ENCODE measurements around the gene GSTP1. TPM values are rescaled to one million over a fixed set of nuclear protein-coding genes. Genes with fewer than 3 reads are reported as not detected.
A peak's percentile ranks its signal among the peaks of the same experiment; 100 is the strongest.

Gene GSTP1
- total RNA-seq, 2 experiments from 2014 or later, result 376 to 463 TPM

DNA sequence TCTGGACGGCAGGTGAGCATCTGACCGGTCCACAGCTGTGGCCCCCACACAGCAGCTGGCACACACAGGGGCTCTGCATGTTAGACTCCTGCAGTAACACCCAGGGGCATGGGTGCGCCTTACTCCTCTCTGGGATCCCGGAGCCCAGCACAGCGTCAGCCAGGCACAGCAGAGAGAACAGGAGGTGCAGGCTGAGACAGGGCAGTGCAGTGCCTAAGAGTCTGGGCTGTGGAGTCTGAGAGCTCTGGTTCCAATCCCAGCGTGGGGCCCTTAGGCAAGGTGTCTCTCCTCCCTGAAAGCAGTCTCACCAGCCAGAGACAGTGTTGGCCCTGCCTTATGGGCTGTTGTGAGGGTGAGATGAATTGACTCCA lies 43.8 kb downstream of the GSTP1 start:
- Mint-ChIP-seq H3K36me3 (ENCODE audit: low read depth) (no peaks in the 10 kb centered on the region), H3K27ac (no peak overlapping the region), H3K4me1 (peaks cover 7% of the 10 kb centered on the region), H3K27me3 (no peaks in the 10 kb centered on the region), H3K9me3 (ENCODE audit: low read depth) (no peaks in the 10 kb centered on the region), H3K4me3 (no peak overlapping the region)
- intact Hi-C loops (cut with DNase I, micrococcal nuclease), result no loop called here
- ChIA-PET CTCF (interaction anchor here (1.0 to 6.1 kb wide), 3 partner anchors 11 to 30 kb away, joined by 3 to 67 read pairs (median 5); no protein-coding TSS in a partner anchor), POLR2A (no interaction called here)
- no peak for DNase-seq
- no peak for ATAC-seq

DNA sequence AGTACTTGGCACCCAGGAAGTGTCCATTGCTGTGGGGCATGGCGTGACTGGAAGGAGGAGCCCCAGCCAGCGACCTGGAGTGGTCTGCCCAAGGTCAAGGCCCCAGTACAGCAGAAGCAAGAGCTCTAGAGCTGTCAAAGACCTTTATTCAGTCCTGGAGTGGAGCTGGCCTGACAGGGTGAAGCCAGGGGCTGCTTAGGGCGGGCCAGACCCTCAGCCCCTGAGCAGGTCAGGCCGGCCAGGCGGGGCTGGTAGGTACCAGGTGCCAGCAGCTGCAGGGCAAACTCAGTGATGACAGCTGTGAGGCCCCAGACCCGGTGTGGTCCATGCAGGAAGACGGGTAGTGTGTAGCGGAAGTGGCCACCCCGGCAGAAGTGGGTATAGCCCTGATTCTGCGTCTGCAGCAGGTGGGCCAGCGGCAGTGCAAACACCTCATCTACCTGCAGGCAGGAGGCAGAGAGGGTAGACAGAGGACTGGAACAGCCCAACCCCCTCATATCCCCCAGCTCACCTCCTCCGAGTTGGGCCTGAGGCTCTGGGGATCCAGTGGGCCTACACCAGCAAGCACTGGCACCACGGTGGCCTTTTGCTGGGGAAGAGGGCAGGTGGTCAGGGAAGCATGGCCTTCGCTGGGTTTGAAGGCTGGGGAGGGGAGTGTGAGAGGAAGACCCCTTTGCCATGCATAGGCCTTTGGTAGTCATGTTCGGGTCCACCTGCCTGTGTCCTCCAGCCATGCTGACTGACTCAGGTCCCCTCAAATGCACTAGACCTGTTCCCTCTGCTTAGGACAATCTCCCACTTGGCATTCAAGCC lies 44.4 kb downstream of the GSTP1 start:
- ChIA-PET CTCF (interaction anchor here (0.7 to 6.1 kb wide), 6 partner anchors 8 to 41 kb away, joined by 4 to 67 read pairs (median 9); no protein-coding TSS in a partner anchor), POLR2A (interaction anchor here (1.1 kb wide), 1 partner anchor 14 kb away, joined by 3 read pairs; no protein-coding TSS in a partner anchor)
- intact Hi-C loops (cut with DNase I, micrococcal nuclease), result loop anchor here in 1 of 2 experiments (2.0 kb wide), 1 partner anchor 13 kb away; no protein-coding TSS in a partner anchor
- Mint-ChIP-seq H3K4me3 (no peak overlapping the region), H3K9me3 (ENCODE audit: low read depth) (no peaks in the 10 kb centered on the region), H3K27me3 (no peaks in the 10 kb centered on the region), H3K4me1 (peaks cover 7% of the 10 kb centered on the region), H3K27ac (peak overlapping the region; percentile 47), H3K36me3 (ENCODE audit: low read depth) (no peaks in the 10 kb centered on the region)
- ATAC-seq (no peak), DNase-seq (no peak)

DNA sequence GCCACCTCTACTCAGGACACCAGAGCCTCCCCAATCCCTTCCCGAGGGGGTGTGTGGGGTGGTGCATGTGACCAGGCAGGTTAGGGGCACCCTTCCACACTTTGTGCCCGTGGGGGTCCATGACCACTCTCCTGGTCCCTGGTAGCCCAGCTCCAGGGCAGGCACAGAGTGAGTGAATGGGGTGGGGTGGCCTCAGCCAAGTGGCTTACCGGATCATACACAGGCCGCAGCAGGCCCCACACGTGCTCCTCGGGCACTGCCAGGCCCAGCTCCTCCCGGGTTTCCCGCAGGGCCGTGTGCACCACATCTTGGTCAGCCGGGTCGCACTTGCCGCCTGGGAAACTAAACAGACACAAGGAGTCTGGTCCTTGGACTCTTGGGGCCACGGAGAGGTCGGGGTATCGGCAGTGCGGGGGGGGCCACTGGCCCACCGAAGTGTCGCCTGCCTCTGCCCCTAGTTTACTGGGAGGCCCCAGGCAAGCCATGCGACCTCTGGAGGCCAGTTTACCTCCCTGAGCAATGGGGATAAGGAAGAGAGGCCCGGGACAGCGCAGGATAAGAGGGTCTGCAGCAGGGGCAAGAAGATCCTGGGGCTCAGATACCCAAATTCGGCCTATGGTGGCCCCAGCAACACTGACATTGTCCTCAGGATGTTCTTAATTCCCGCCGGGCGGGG lies 45.2 kb downstream of the GSTP1 start:
- Mint-ChIP-seq H3K27ac (no peak overlapping the region), H3K36me3 (ENCODE audit: low read depth) (no peaks in the 10 kb centered on the region), H3K9me3 (ENCODE audit: low read depth) (no peaks in the 10 kb centered on the region), H3K4me1 (peaks cover 7% of the 10 kb centered on the region), H3K4me3 (peak overlapping the region; percentile 76), H3K27me3 (no peaks in the 10 kb centered on the region)
- intact Hi-C loops (cut with DNase I, micrococcal nuclease), result loop anchor here (1.0 to 2.0 kb wide), 7 partner anchors 14 to 276 kb away; partner anchors contain the start of genes POLD4 (in 2 of the 2), GSTP1 (in 1 of the 2) and PPP1CA (in 1 of the 2)
- ChIA-PET CTCF (interaction anchor here (0.6 to 6.1 kb wide), 21 partner anchors 9 to 1254 kb away, joined by 3 to 67 read pairs (median 4); partner anchors contain the start of genes ACY3, PPP1CA and TBX10), POLR2A (interaction anchor here (0.6 to 1.1 kb wide), 3 partner anchors 15 to 1338 kb away, joined by 3 to 7 read pairs (median 3); no protein-coding TSS in a partner anchor)
- no peak for DNase-seq
- no peak for ATAC-seq

DNA sequence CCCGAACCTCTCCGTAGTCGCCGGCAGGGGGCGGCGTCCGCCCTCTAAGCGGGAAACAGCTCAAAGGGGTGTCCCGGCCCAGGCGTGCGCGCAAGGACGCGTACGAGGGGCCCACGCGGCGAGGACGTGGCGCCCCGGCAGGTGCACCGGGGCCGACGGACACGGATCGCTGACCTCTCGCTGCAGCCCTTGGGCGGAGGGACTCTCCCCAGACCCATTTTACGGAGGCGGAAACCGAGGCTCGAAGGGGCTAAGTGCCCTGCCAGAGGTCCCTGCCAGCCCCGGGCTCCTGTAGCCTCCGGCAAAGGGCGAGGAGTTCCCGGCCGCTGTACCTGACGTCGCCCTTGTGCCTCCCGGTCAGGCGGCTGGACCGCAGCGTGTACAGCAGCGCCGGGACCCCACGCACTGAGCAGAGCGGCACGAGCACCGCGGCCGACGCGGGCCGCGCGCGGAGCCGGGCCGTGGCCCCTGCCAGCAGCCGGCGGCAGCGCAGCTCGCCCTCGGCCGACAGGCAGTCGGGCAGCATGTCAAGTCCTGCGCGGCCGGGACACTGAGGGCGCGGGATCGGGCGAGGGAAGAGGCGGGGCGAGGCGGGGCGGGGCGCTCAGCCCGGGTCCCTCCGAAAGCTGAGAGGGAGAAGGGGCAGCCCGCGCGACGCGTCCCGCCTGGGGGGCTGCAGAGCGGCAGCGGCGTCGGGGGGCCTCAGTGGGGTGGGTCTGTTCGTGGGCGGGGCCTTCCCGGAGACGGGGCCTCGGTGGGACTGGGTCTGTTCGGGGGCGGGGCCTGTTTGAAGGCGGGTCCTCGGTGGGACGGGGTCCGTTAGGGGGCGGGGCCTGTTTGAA lies 46.0 kb downstream of the GSTP1 start, which contains the start of gene NUDT8:
Gene NUDT8, minus strand, starts transcription at position 552 of the 842 bp plus-strand sequence. Its CDS starts 26 bp downstream, at position 526.
- H3K27me3 Mint-ChIP-seq, result no peaks in the 10 kb centered on the region
- DNase-seq, result peak; percentile 94
- peak within 1 kb of the TSS; percentile 88 for H3K27ac Mint-ChIP-seq
- ChIA-PET POLR2A (interaction anchor here (0.6 to 0.7 kb wide), 3 partner anchors 55 to 1338 kb away, joined by 3 to 7 read pairs (median 3); no protein-coding TSS in a partner anchor), CTCF (interaction anchor here (0.6 to 6.1 kb wide), 28 partner anchors 10 to 1254 kb away, joined by 3 to 67 read pairs (median 4); partner anchors contain the start of genes ACY3, PPP1CA and TBX10)
- ATAC-seq, result peak; percentile 67
- H3K36me3 Mint-ChIP-seq (ENCODE audit: low read depth), result no peaks in the 10 kb centered on the region
- intact Hi-C loops (cut with DNase I, micrococcal nuclease), result loop anchor here (1.0 to 10.0 kb wide), 14 partner anchors 15 to 276 kb away; partner anchors contain the start of genes NDUFV1 (in 2 of the 2), POLD4 (in 2 of the 2), CDK2AP2 (in 1 of the 2) and GSTP1 (in 1 of the 2)
- H3K4me3 Mint-ChIP-seq, result peak within 1 kb of the TSS; percentile 79
- H3K9me3 Mint-ChIP-seq (ENCODE audit: low read depth), result no peaks in the 10 kb centered on the region
- peaks cover 7% of the 10 kb centered on the region for H3K4me1 Mint-ChIP-seq

DNA sequence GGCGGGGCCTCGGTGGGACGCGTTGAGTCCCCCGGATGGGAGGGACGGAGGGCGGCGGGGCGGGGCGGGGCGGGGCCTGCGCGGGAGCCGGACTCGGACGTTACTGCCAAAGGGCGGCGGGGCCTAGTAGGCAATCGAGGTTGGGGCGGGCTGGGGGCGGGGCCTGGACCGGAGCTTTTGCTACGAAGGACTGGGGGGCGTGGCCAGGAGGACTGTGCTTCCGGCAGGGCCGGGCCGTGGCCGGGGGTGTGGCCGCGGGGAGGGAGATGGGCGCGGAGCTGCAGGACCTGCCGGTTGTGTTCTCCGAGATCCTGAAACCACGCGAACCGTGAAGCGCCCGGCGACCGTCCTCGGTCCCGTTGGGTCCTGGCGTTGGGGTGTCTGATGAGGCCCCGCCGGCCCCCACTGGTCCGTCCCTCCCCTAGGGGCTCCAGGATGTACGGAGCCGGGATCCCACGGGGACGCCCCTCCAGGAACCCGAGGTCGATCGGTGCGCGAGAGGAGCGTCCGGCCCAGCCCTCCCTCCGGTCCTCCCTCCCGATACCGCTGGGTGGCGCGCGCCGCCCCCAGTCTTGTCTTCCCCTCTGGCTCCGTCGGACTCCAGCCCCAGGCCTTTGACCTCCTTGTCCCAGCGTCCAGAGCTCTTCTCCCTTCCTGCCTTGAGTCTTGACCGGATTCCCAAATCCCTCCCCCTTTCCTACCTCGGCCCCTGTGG lies 46.8 kb downstream of the GSTP1 start:
- Mint-ChIP-seq H3K36me3 (ENCODE audit: low read depth) (no peaks in the 10 kb centered on the region), H3K27ac (peak overlapping the region; percentile 73), H3K9me3 (ENCODE audit: low read depth) (no peaks in the 10 kb centered on the region), H3K4me1 (peaks cover 7% of the 10 kb centered on the region), H3K27me3 (no peaks in the 10 kb centered on the region), H3K4me3 (peak overlapping the region; percentile 79)
- DNase-seq (peak; percentile 99), ATAC-seq (peak; percentile 79)
- intact Hi-C loops (cut with DNase I, micrococcal nuclease), result loop anchor here (1.0 to 10.0 kb wide), 7 partner anchors 16 to 202 kb away; partner anchors contain the start of genes NDUFV1 (in 2 of the 2), CDK2AP2 (in 1 of the 2), RPS6KB2 (in 1 of the 2) and TMEM134 (in 1 of the 2)
- CTCF ChIA-PET, result interaction anchor here (0.6 to 6.1 kb wide), 18 partner anchors 9 to 660 kb away, joined by 3 to 67 read pairs (median 4); partner anchors contain the start of gene TBX10
- POLR2A ChIA-PET, result interaction anchor here (0.6 kb wide), 1 partner anchor 176 kb away, joined by 3 read pairs; no protein-coding TSS in a partner anchor

DNA sequence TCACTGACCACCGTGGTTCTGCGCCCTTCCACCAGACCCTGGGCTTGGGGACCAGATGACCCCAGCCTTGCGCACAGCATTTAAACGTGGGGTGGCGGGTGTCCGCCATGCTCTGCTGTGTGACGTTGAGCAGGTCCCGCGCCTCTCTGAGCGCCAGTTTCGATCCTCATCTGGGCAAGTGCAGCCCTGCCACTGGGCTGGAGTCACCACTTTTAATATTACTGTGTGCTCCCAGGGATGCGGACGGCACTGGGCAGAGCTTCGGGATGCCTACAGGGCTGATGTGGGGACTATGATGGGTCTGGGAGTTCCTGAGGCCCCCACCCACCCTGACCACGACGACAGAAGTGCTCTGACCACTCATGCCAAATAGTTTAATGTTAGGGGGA lies 47.3 kb downstream of the GSTP1 start:
- no peak for DNase-seq
- H3K27me3 Mint-ChIP-seq, result no peaks in the 10 kb centered on the region
- H3K27ac Mint-ChIP-seq, result peak overlapping the region; percentile 73
- no peak for ATAC-seq
- POLR2A ChIA-PET, result no interaction called here
- CTCF ChIA-PET, result interaction anchor here (1.2 to 6.1 kb wide), 4 partner anchors 15 to 67 kb away, joined by 3 to 67 read pairs (median 22); no protein-coding TSS in a partner anchor
- intact Hi-C loops (cut with DNase I, micrococcal nuclease), result loop anchor here (1.0 to 10.0 kb wide), 7 partner anchors 15 to 203 kb away; partner anchors contain the start of genes NDUFV1 (in 2 of the 2), CDK2AP2 (in 1 of the 2), RPS6KB2 (in 1 of the 2) and TMEM134 (in 1 of the 2)
- peak overlapping the region; percentile 79 for H3K4me3 Mint-ChIP-seq
- H3K4me1 Mint-ChIP-seq, result peaks cover 7% of the 10 kb centered on the region
- H3K9me3 Mint-ChIP-seq (ENCODE audit: low read depth), result no peaks in the 10 kb centered on the region
- no peaks in the 10 kb centered on the region for H3K36me3 Mint-ChIP-seq (ENCODE audit: low read depth)

DNA sequence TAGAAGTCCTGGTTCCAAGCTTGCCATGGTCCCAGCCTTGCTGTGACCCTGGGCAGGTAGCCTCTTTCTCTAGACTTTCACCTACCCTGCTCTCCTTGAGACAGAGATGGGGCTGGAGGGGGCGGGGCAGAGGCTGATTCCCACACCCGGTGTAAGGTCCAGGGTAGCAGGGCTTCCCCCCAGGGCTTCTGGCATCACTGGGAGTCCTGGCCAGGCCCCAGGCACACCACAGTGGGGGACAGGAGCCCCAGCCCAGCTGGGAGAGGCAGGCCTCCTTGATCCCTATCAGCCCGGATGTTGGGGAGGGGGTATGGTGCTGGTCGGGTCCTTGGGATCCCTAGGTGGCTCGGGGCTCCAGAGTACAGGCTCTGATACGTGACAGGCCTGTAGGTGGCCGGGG lies 47.8 kb downstream of the GSTP1 start:
- no peaks in the 10 kb centered on the region for H3K27me3 Mint-ChIP-seq
- H3K4me1 Mint-ChIP-seq, result peaks cover 7% of the 10 kb centered on the region
- ChIA-PET CTCF (interaction anchor here (0.6 to 6.1 kb wide), 4 partner anchors 15 to 161 kb away, joined by 3 to 67 read pairs (median 23); no protein-coding TSS in a partner anchor), POLR2A (no interaction called here)
- intact Hi-C loops (cut with DNase I, micrococcal nuclease), result loop anchor here in 1 of 2 experiments (10.0 kb wide), 1 partner anchor 83 kb away; no protein-coding TSS in a partner anchor
- H3K9me3 Mint-ChIP-seq (ENCODE audit: low read depth), result no peaks in the 10 kb centered on the region
- ATAC-seq, result no peak
- DNase-seq, result no peak
- H3K4me3 Mint-ChIP-seq, result peak overlapping the region; percentile 79
- no peaks in the 10 kb centered on the region for H3K36me3 Mint-ChIP-seq (ENCODE audit: low read depth)
- H3K27ac Mint-ChIP-seq, result no peak overlapping the region

DNA sequence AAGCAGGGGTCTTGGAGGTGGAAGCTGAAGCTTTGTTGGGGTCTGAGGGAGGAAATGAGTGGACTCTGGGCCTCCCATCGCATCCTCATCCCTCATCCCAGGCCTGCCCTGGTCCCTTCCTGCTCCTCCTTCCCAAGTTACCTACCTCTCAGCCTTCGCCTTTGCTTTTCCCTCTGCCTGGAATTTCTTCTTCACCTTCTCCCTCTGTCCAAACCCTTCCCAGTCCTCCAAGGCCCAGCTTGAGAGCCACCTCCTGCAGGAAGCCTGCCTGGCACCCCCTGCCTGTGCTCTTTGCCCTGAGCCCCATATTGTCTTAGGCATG lies 48.2 kb downstream of the GSTP1 start:
- Mint-ChIP-seq H3K27me3 (no peaks in the 10 kb centered on the region), H3K4me3 (peak overlapping the region; percentile 38), H3K27ac (no peak overlapping the region), H3K36me3 (ENCODE audit: low read depth) (no peaks in the 10 kb centered on the region), H3K9me3 (ENCODE audit: low read depth) (no peaks in the 10 kb centered on the region), H3K4me1 (peaks cover 7% of the 10 kb centered on the region)
- ChIA-PET CTCF (interaction anchor here (0.6 to 6.1 kb wide), 4 partner anchors 16 to 161 kb away, joined by 3 to 67 read pairs (median 23); no protein-coding TSS in a partner anchor), POLR2A (no interaction called here)
- no peak for DNase-seq
- intact Hi-C loops (cut with DNase I, micrococcal nuclease), result loop anchor here in 1 of 2 experiments (10.0 kb wide), 1 partner anchor 83 kb away; no protein-coding TSS in a partner anchor
- no peak for ATAC-seq

DNA sequence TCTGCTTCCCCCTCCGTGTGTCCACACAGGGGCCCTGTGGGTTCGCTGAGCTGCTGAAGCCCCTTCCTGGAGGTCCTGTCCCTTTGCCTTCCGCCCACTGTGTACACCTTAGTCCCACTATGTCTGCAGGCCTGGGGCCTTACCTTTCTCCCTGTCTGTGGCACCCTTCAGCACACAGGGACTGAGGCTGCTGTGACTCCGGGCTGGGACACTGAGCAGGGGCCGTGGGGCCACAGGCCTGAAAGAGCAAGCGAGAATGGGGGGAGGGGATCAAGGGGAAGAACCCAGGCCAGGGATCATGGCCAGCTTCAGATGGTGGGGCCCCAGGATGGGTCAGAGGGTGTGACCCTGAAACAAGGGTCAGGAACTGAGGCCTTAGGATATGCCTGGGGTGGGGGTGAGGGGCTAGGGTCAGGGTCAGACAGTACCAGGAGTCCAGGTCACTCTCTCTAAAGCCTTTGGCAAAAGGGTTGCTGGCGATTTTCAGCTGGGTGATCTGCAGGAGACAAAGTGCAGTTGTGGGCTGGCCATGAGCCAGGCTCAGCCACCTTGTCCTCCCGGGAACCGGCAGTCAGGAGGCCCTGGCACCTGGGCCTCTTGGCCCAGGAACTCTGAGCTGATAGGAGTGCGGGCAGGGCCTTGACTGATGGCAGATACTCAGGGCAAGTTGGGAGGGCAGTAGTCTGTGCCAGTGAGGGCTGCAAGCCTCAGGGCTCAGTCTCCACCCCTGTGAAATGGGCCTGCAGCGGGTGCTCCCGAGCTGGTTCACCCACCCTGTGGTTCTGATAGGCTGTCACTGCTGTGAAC lies 48.8 kb downstream of the GSTP1 start:
- no peaks in the 10 kb centered on the region for H3K9me3 Mint-ChIP-seq (ENCODE audit: low read depth)
- no peaks in the 10 kb centered on the region for H3K27me3 Mint-ChIP-seq
- peaks cover 7% of the 10 kb centered on the region for H3K4me1 Mint-ChIP-seq
- intact Hi-C loops (cut with DNase I, micrococcal nuclease), result loop anchor here in 1 of 2 experiments (10.0 kb wide), 1 partner anchor 82 kb away; no protein-coding TSS in a partner anchor
- H3K27ac Mint-ChIP-seq, result no peak overlapping the region
- peak overlapping the region; percentile 38 for H3K4me3 Mint-ChIP-seq
- H3K36me3 Mint-ChIP-seq (ENCODE audit: low read depth), result no peaks in the 10 kb centered on the region
- DNase-seq, result no peak
- ChIA-PET POLR2A (interaction anchor here (0.9 kb wide), 1 partner anchor 19 kb away, joined by 4 read pairs; the partner anchor contains the start of gene ACY3), CTCF (interaction anchor here (0.6 to 4.0 kb wide), 3 partner anchors 16 to 162 kb away, joined by 3 to 42 read pairs (median 5); no protein-coding TSS in a partner anchor)
- ATAC-seq, result no peak

Data from activated CD4-positive, alpha-beta T cell treated with anti-CD3 and anti-CD28 coated beads for 36 hours (primary cell).